WTC11 (cell line): ENCODE data around the gene AP2S1. TPM values are rescaled to one million over a fixed set of nuclear protein-coding genes. Genes with fewer than 3 reads are reported as not detected.
"Not testable (repeated sequence)": the region's sequence is repeated elsewhere in the genome, so short reads cannot be mapped to it uniquely, and the experiment has no call there.

ENCODE experiments used
- ATAC-seq: fragments of 200-7000 bp; cut with Tn5 transposase; 2 replicates; pipeline ENCODE4 v1.10.0; 2021; ENCODE audit warnings: mild to moderate bottlenecking, moderate library complexity
- CTCF ChIA-PET: fragments of 300-600 bp; sonication (Branson Sonifier 250); formaldehyde crosslinking; loops from one replicate; lab custom pipeline; 2021; ENCODE audit warnings: antibody characterized with exemption; lab: Charles Lee
- POLR2A ChIA-PET: fragments of 350-600 bp; sonication (Branson Sonifier 250); formaldehyde crosslinking; loops from one replicate; lab custom pipeline; 2021; ENCODE audit warnings: antibody characterized with exemption; lab: Charles Lee
- DNase-seq: peaks from one replicate; pipeline ENCODE4 v3.0.0; 2021; ENCODE audit warnings: low spot score
- H3K27ac Mint-ChIP-seq: 2 replicates; pipeline ENCODE4 v1.8.0; 2021; ENCODE audit warnings: mixed read lengths
- H3K27me3 Mint-ChIP-seq: 2 replicates; pipeline ENCODE4 v1.8.0; 2021; ENCODE audit warnings: low read depth, mild to moderate bottlenecking, moderate library complexity, mixed read lengths
- H3K36me3 Mint-ChIP-seq: 2 replicates; pipeline ENCODE4 v1.8.0; 2021; ENCODE audit warnings: mixed read lengths
- H3K4me1 Mint-ChIP-seq: 2 replicates; pipeline ENCODE4 v1.8.0; 2022; ENCODE audit warnings: mixed read lengths
- H3K4me3 Mint-ChIP-seq: 2 replicates; pipeline ENCODE4 v1.8.0; 2021; ENCODE audit warnings: mild to moderate bottlenecking, moderate library complexity, mixed read lengths
- H3K9me3 Mint-ChIP-seq: 2 replicates; pipeline ENCODE4 v1.8.0; 2021; ENCODE audit warnings: mixed read lengths
- CREB1 ChIP-seq: sonication (generic); formaldehyde crosslinking; IDR thresholded peaks from 2 replicates; pipeline ENCODE4 v1.8.0; 2023; ENCODE audit warnings: mild to moderate bottlenecking, missing genetic modification reagents
- E2F1 ChIP-seq: sonication (generic); formaldehyde crosslinking; IDR thresholded peaks from 2 replicates; pipeline ENCODE4 v1.8.0; 2022; ENCODE audit warnings: mild to moderate bottlenecking, missing genetic modification reagents
- E2F4 ChIP-seq: sonication (generic); formaldehyde crosslinking; IDR thresholded peaks from 2 replicates; pipeline ENCODE4 v1.8.1; 2022; ENCODE audit warnings: low read depth, mild to moderate bottlenecking, moderate library complexity, missing genetic modification reagents, borderline replicate concordance
- E2F5 ChIP-seq: sonication (generic); formaldehyde crosslinking; IDR thresholded peaks from 2 replicates; pipeline ENCODE4 v1.8.1; 2022; ENCODE audit warnings: mild to moderate bottlenecking, moderate library complexity, missing genetic modification reagents
- ELF4 ChIP-seq: sonication (generic); formaldehyde crosslinking; IDR thresholded peaks from 2 replicates; pipeline ENCODE4 v1.8.1; 2022; ENCODE audit warnings: low read depth, mild to moderate bottlenecking, moderate library complexity, missing genetic modification reagents
- JAZF1 ChIP-seq: fragments of 250-450 bp; sonication (Bioruptor Pico); IDR thresholded peaks from 2 replicates; pipeline ENCODE4 v1.9.0; 2021; ENCODE audit warnings: moderate library complexity, mild to moderate bottlenecking, inconsistent platforms
- NFATC4 ChIP-seq: fragments of 250-450 bp; sonication (Bioruptor Pico); IDR thresholded peaks from 2 replicates; pipeline ENCODE4 v1.9.0; 2021; ENCODE audit warnings: mild to moderate bottlenecking
- NFE2L1 ChIP-seq: sonication (generic); formaldehyde crosslinking; IDR thresholded peaks from 2 replicates; pipeline ENCODE4 v1.8.1; 2023; ENCODE audit warnings: missing genetic modification reagents
- NFYB ChIP-seq: sonication (generic); formaldehyde crosslinking; conservative IDR thresholded peaks from 2 replicates; pipeline ENCODE4 v1.8.0; 2022; ENCODE audit warnings: low read depth, missing genetic modification reagents
- PRDM15 ChIP-seq: sonication (generic); formaldehyde crosslinking; IDR thresholded peaks from 2 replicates; pipeline ENCODE4 v1.8.0; 2022; ENCODE audit warnings: missing genetic modification reagents
- SMAD4 ChIP-seq: sonication (generic); formaldehyde crosslinking; IDR thresholded peaks from 2 replicates; pipeline ENCODE4 v1.8.0; 2022; ENCODE audit warnings: mild to moderate bottlenecking, missing genetic modification reagents
- TCF7 ChIP-seq: sonication (generic); formaldehyde crosslinking; IDR thresholded peaks from 2 replicates; pipeline ENCODE4 v1.8.0; 2022; ENCODE audit warnings: mild to moderate bottlenecking, low read depth, missing genetic modification reagents, moderate library complexity
- ZNF423 ChIP-seq: fragments of 250-450 bp; sonication (Bioruptor Pico); IDR thresholded peaks from 2 replicates; pipeline ENCODE4 v2.1.2; 2022; ENCODE audit warnings: mild to moderate bottlenecking, moderate library complexity
- ZNF671 ChIP-seq: fragments of 250-450 bp; sonication (Bioruptor Pico); IDR thresholded peaks from 2 replicates; pipeline ENCODE4 v1.8.0; 2021; ENCODE audit warnings: mild to moderate bottlenecking
- total RNA-seq: library from RNA; stranded (reverse); gene quantifications from 3 replicates; pipeline ENCODE4 v1.2.3, GENCODE V29; 2021
- TF ChIP-seq, protein P1 (sequence below): fragments of 250-450 bp; sonication (Bioruptor Pico); IDR thresholded peaks from 2 replicates; pipeline ENCODE4 v1.9.0; 2021; ENCODE audit warnings: mild to moderate bottlenecking
- TF ChIP-seq, protein P2 (sequence below): sonication (generic); formaldehyde crosslinking; IDR thresholded peaks from 2 replicates; pipeline ENCODE4 v1.8.1; 2023; ENCODE audit warnings: mild to moderate bottlenecking, missing genetic modification reagents

The AP2S1 gene
- total RNA-seq, 1 experiment from 2014 or later = 249 TPM

DNA sequence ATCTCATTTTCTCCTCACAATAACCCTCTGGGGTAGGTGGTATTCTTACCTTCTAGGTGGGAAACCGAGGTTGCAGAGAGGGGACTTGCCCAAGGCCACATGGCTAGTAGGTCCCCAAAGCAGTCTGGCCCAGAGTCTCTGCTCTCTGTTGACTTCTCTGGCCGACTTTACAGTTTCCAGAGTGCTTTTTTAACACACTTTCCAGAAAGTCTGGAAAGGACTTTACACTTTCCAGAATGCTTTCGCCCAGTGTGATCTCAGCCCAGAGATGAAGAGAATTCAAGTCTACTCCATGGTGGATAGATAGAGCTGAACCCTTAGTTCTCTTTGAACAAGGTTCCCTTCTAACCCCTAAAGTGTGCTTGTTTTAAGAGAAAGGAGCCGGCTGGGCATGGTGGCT is 22.3 kb upstream of the AP2S1 start:
- TF ChIP-seq NFYB (CRISPR knock-in tag) (no peak), JAZF1 (CRISPR knock-in tag) (no peak), SMAD4 (CRISPR knock-in tag) (no peak), CREB1 (CRISPR knock-in tag) (no peak), E2F1 (CRISPR knock-in tag) (no peak), PRDM15 (CRISPR knock-in tag) (no peak), NFE2L1 (no peak), E2F5 (CRISPR knock-in tag) (no peak), ZNF423 (CRISPR knock-in tag) (no peak)
- TF ChIP-seq, protein P1, sequence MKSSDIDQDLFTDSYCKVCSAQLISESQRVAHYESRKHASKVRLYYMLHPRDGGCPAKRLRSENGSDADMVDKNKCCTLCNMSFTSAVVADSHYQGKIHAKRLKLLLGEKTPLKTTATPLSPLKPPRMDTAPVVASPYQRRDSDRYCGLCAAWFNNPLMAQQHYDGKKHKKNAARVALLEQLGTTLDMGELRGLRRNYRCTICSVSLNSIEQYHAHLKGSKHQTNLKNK = no peak
- TF ChIP-seq, all 79 proteins: peak for 0

GRCh38 chr19:46871173-46871572 is 20.5 kb upstream of the AP2S1 start:
- ATAC-seq, H3K27me3 Mint-ChIP-seq, H3K4me3 Mint-ChIP-seq, H3K9me3 Mint-ChIP-seq, DNase-seq, POLR2A ChIA-PET, CTCF ChIA-PET, H3K27ac Mint-ChIP-seq, H3K36me3 Mint-ChIP-seq: not testable (repeated sequence)
- peaks cover 20% of the 10 kb centered on the region for H3K4me1 Mint-ChIP-seq

More for the DNA sequence above, 22.3 kb upstream of the AP2S1 start:
- ChIA-PET POLR2A (interaction anchor here (1.0 to 1.4 kb wide), 2 partner anchors 9 to 11 kb away, joined by 4 to 5 read pairs; no protein-coding TSS in a partner anchor), CTCF (interaction anchor here (1.0 kb wide), 1 partner anchor 212 kb away, joined by 3 read pairs; the partner anchor contains the start of gene DACT3)
- no peaks in the 10 kb centered on the region for H3K9me3 Mint-ChIP-seq
- peaks cover 5% of the 10 kb centered on the region for H3K36me3 Mint-ChIP-seq
- ATAC-seq (no peak), DNase-seq (no peak)
- H3K27me3 Mint-ChIP-seq = no peaks in the 10 kb centered on the region
- H3K27ac Mint-ChIP-seq = peak overlapping the region; percentile 84
- H3K4me3 Mint-ChIP-seq = no peak overlapping the region
- peaks cover 19% of the 10 kb centered on the region for H3K4me1 Mint-ChIP-seq

GRCh38 chr19:46868025-46868802 is 17.6 kb upstream of the AP2S1 start:
- Mint-ChIP-seq H3K9me3 (no peaks in the 10 kb centered on the region), H3K27ac (peak overlapping the region; percentile 91), H3K4me1 (peaks cover 11% of the 10 kb centered on the region), H3K36me3 (no peaks in the 10 kb centered on the region), H3K27me3 (no peaks in the 10 kb centered on the region), H3K4me3 (no peak overlapping the region)
- ATAC-seq = no peak
- ChIA-PET POLR2A (interaction anchor here (0.6 to 0.7 kb wide), 3 partner anchors 28 to 238 kb away, joined by 3 to 6 read pairs (median 4); no protein-coding TSS in a partner anchor), CTCF (interaction anchor here (0.6 to 0.9 kb wide), 4 partner anchors 76 to 853 kb away, joined by 3 to 4 read pairs (median 3); no protein-coding TSS in a partner anchor)
- TF ChIP-seq, protein P2, sequence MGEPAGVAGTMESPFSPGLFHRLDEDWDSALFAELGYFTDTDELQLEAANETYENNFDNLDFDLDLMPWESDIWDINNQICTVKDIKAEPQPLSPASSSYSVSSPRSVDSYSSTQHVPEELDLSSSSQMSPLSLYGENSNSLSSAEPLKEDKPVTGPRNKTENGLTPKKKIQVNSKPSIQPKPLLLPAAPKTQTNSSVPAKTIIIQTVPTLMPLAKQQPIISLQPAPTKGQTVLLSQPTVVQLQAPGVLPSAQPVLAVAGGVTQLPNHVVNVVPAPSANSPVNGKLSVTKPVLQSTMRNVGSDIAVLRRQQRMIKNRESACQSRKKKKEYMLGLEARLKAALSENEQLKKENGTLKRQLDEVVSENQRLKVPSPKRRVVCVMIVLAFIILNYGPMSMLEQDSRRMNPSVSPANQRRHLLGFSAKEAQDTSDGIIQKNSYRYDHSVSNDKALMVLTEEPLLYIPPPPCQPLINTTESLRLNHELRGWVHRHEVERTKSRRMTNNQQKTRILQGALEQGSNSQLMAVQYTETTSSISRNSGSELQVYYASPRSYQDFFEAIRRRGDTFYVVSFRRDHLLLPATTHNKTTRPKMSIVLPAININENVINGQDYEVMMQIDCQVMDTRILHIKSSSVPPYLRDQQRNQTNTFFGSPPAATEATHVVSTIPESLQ (CRISPR knock-in tag) = no peak
- TF ChIP-seq NFATC4 (CRISPR knock-in tag) = no peak
- no peak for TF ChIP-seq ELF4
- no peak for TF ChIP-seq TCF7 (CRISPR knock-in tag)
- no peak for TF ChIP-seq ZNF671
- no peak for TF ChIP-seq E2F4 (CRISPR knock-in tag)
- no peak for DNase-seq
